Neural cell (in vitro differentiated cells): Measurements from ENCODE around the gene AIP.

Source experiments
- SMC3 ChIP-seq: fragments of 450-650 bp; conservative IDR thresholded peaks from 2 replicates; pipeline ENCODE4 v1.6.1; 2014; ENCODE audit warnings: antibody characterized with exemption, mild to moderate bottlenecking, moderate library complexity; ENCODE audit not compliant: poor library complexity
- TF ChIP-seq, protein P1 (sequence below): fragments of 450-650 bp; IDR thresholded peaks from 2 replicates; pipeline ENCODE4 v1.5.1; 2014; ENCODE audit warnings: antibody characterized with exemption, mild to moderate bottlenecking, moderate library complexity; ENCODE audit not compliant: poor library complexity, severe bottlenecking

DNA sequence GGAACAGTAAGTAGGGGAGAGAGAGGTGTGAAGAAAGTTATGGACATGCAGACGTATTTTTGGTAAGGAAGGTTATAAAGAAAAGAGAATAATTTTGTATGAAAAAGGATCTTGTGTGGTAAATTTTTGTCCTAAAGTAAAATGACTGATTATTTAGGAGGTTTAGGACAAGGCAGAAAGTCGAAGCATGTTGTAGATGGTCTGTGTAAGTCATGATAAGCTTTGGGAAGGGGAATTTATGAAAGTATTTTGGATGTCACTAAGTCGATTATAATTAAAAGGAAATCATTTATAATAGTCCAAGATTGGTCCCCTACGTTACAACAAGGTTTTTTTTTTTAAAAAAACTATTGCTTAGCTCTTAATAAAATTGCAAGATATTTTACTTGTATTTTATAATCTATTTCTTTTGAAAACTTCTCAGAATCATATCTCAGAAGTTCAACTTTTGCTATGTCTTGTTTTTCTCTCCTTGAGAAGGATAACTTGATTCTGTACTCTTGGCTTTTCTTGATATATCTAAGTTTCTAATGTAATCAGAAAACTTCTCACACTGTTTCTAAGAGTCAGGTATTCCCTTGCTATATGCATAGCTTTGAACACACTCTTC is 51.3 kb downstream of the AIP start:
- TF ChIP-seq, protein P1, sequence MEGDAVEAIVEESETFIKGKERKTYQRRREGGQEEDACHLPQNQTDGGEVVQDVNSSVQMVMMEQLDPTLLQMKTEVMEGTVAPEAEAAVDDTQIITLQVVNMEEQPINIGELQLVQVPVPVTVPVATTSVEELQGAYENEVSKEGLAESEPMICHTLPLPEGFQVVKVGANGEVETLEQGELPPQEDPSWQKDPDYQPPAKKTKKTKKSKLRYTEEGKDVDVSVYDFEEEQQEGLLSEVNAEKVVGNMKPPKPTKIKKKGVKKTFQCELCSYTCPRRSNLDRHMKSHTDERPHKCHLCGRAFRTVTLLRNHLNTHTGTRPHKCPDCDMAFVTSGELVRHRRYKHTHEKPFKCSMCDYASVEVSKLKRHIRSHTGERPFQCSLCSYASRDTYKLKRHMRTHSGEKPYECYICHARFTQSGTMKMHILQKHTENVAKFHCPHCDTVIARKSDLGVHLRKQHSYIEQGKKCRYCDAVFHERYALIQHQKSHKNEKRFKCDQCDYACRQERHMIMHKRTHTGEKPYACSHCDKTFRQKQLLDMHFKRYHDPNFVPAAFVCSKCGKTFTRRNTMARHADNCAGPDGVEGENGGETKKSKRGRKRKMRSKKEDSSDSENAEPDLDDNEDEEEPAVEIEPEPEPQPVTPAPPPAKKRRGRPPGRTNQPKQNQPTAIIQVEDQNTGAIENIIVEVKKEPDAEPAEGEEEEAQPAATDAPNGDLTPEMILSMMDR = no peak
- TF ChIP-seq SMC3 = no peak
